AG04450 (cell line): Measurements from ENCODE around the gene UNKL. TPM values are rescaled to one million over a fixed set of nuclear protein-coding genes. Genes with fewer than 3 reads are reported as not detected.

Experiments
- CTCF ChIA-PET: fragments of 300-600, 350-600 bp; formaldehyde crosslinking; extraction: SDS; loops from one replicate; lab custom pipeline; 2022; ENCODE audit warnings: antibody characterized with exemption, inconsistent platforms; lab: Charles Lee
- POLR2A ChIA-PET: fragments of 350-600 bp; formaldehyde crosslinking; extraction: SDS; loops from one replicate; lab custom pipeline; 2021; ENCODE audit warnings: antibody characterized with exemption, inconsistent platforms; lab: Yijun Ruan, JAX
- DNase-seq: peaks from one replicate; pipeline ENCODE4 v3.0.0-alpha.2; 2011; ENCODE audit warnings: low read depth, low spot score
- H3K27ac ChIP-seq: one replicate; pipeline ENCODE4 v1.5.1; 2012; ENCODE audit warnings: low read depth, low read length, control low read depth
- H3K27me3 ChIP-seq: one replicate; pipeline ENCODE4 v1.6.0; 2012; ENCODE audit warnings: low read length; ENCODE audit not compliant: control insufficient read depth, insufficient read depth
- H3K4me3 ChIP-seq: 2 replicates; pipeline ENCODE4 v1.5.1; 2011; ENCODE audit warnings: mild to moderate bottlenecking, low read depth, low read length, control low read depth
- H3K9me3 ChIP-seq: 2 replicates; pipeline ENCODE4 v1.5.1; 2012; ENCODE audit warnings: low read length; ENCODE audit not compliant: control insufficient read depth, insufficient read depth
- CTCF ChIP-seq: IDR thresholded peaks from 2 replicates; pipeline ENCODE4 v1.5.1; 2011; ENCODE audit warnings: low read depth, low read length, control low read depth, inconsistent platforms
- polyA plus RNA-seq: library from polyadenylated mRNA; depleted of rRNA; stranded (reverse); fragments of >200 nt; gene quantifications from 2 replicates; pipeline ENCODE4 v1.2.3, GENCODE V29; 2011

The UNKL gene
- polyA plus RNA-seq, 1 experiment = 7.6 TPM

- Histone ChIP-seq H3K9me3 (no peaks in the 10 kb centered on the region; the same call in 1 of the 2 replicates), H3K4me3 (no peak overlapping the region), H3K27me3 (no peaks in the 10 kb centered on the region), H3K27ac (no peak overlapping the region)
- ChIA-PET CTCF (no interaction called here), POLR2A (interaction anchor here (0.6 kb wide), 1 partner anchor 78 kb away, joined by 4 read pairs; no protein-coding TSS in a partner anchor)
- TF ChIP-seq CTCF = no peak
- DNase-seq = no peak
Observed at GRCh38 chr16:1401061-1401757, 13.3 kb downstream of the UNKL start.

GRCh38 chr16:1398826-1399581, 15.5 kb downstream of the UNKL start:
- H3K27me3 ChIP-seq = no peaks in the 10 kb centered on the region
- no peak overlapping the region for H3K4me3 ChIP-seq
- CTCF ChIA-PET = no interaction called here
- H3K9me3 ChIP-seq = no peaks in the 10 kb centered on the region; the same call in 1 of the 2 replicates
- POLR2A ChIA-PET = no interaction called here
- no peak overlapping the region for H3K27ac ChIP-seq
- no peak for TF ChIP-seq CTCF
- no peak for DNase-seq

GRCh38 chr16:1398351-1398750, 16.2 kb downstream of the UNKL start:
- CTCF ChIA-PET = no interaction called here
- POLR2A ChIA-PET = no interaction called here
- DNase-seq = no peak
- Histone ChIP-seq H3K9me3 (no peaks in the 10 kb centered on the region; the same call in 1 of the 2 replicates), H3K4me3 (no peak overlapping the region), H3K27ac (no peak overlapping the region), H3K27me3 (no peaks in the 10 kb centered on the region)
- no peak for TF ChIP-seq CTCF

- H3K27ac ChIP-seq = no peak overlapping the region
- POLR2A ChIA-PET = no interaction called here
- no peaks in the 10 kb centered on the region; the same call in 1 of the 2 replicates for H3K9me3 ChIP-seq
- CTCF ChIA-PET = no interaction called here
- no peak overlapping the region for H3K4me3 ChIP-seq
- no peak for DNase-seq
- no peaks in the 10 kb centered on the region for H3K27me3 ChIP-seq
- TF ChIP-seq CTCF = no peak
Observed at GRCh38 chr16:1397779-1398178, 16.7 kb downstream of the UNKL start.
